GM18873 (cell line): ENCODE results near the gene GULP1.
"Not testable (repeated sequence)": the region's sequence is repeated elsewhere in the genome, so short reads cannot be mapped to it uniquely, and the experiment has no call there.

ENCODE experiments used
- ATAC-seq: cut with Tn5 transposase; IDR thresholded peaks from one replicate; pipeline ENCODE4 v1.9.1; 2021; ENCODE audit warnings: mild to moderate bottlenecking, moderate library complexity, moderate number of reproducible peaks; ENCODE audit not compliant: unreplicated experiment, low FRiP score

Gene GULP1

DNA sequence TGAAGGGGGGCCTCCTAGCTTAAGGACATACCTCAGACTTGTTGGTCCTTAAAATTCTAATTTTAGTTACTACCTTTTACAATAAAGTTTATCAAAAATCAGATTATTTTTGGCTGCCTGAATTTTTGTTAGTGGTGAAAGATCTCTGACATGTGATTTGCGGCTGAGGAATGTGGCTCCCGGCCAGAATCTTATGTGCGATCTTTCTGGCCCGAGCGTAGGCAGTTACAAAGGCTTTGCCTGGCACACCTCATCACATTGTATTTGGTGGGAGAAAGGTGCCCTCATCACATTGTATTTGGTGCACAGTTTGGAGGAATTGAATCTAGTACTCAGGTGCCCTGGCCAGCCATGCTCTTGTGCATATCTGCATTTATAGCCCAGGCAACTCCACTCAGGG, 289.1 kb downstream of the GULP1 start:
- ATAC-seq, result no peak

DNA sequence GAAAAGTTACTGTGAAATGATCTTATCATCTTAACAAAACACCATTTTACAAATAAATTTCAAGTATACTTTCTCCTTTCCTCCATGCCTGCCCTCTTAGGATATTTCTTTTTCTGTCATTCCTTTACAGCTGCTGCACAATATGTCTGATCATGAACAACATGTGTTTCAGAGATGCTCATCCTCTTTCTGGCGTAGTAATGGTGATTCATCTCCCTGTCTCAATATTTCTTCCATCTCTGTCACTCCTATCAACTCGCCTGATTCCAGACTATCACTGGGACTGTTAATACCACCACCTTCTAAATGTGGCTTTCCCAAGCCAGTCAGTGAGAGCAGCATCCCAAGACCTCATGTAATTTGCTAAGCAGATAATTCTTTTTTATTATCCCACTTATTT, 290.5 kb downstream of the GULP1 start:
- no peak for ATAC-seq

DNA sequence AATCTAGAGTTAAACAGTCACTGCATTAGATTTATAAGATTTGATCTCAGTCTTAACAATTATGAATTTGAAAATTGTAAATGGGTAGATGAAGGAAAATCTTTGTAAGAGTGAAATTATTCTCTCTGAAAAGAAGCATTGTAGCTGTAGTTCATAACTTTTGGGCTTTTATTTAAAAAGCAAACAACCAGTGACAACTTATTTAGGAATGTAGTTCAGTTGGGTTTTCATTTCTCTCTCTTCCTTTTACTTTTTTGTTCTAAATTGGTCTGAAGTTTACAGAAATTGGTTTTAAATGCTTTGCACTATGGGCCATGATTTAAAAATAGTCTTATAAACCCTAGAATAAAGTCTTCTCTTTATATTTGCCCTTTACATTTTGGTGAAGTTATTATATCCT, 296.6 kb downstream of the GULP1 start:
- no peak for ATAC-seq

DNA sequence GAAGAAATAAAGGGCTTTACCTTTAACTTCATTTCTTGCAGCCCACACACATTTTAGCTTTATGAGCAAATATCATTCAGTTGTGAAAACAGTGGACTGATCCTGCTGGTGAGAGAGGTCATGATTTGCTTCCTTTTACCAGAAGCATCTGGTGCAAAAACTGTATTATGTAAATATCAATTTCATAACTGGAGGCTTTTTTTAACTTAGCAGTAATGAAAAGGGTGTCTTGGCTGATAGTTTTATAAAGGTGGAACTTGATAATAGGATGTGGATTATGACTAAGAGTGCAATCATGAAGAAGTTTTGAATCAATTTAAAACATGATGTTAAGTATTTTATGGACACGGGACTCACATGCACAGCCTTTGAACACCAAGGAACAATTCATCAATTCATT, 304.4 kb downstream of the GULP1 start:
- ATAC-seq, result no peak

DNA sequence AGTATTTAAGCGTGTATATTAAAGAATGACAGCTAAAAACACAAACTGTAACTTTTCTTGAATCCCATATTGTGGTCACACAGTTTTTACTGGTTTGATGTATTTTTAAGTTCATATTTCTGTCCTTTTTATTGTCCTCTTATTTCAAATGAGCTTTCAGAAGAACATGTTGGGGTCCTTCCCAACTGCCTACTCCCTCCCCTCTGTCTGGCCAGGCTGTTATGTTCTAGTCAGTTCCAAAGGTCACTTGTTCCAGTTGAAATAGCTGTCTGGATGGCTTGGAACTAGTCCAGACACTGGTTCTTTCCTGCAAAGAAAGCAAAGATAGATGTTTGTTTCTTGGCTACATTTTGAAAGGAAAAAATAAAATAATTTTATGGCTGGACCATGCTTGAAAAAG, 306.9 kb downstream of the GULP1 start:
- ATAC-seq, result no peak

DNA sequence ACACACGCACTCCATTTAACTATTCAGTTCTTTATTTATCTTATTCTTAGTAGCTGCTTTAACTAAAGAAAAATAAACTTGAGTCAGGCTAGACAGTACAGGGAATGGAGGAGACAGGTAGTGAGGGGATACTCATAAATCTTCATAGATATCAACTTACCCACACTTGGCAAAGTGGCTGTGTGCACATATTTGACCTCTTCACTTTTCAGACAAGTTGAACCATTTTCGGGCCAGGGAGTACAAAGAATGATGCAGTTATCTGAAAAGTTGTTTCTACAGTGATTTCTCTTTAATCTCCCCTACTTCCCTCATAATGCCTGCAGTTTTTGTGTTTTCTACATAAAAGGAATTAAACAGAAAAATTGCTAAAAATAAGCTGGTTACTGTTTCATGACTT, 307.5 kb downstream of the GULP1 start:
- ATAC-seq, result no peak

DNA sequence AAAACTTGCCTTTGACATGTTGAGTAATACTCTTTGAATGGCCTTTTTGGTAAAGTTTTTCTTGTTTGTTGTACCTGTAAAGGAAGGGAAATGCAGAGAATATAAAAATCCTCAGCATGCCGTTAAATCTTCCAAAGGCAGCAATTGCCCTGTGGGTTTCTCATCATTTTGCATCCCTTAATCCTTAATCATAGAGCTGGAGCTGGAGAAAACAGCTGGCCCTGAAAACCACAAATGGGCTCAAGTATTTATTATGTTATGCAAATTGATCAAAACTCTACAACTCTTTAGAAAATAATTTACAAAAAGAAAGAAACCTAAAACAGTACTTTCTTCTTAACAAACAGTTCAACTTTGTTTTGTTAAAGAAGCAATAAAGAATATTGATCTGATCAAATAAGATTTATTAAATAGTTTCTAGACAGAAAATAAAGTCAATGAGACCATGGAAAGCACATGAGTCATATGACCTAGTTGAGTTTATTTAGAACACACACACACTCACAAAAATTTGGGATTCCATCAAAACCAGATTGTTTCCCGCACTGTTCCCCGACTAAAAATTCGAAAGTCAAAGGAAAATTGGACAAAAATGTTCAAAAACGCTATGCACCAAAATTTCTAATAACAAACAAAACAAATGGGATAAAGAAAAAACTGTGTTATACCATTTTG, 309.0 kb downstream of the GULP1 start:
- ATAC-seq, result no peak

DNA sequence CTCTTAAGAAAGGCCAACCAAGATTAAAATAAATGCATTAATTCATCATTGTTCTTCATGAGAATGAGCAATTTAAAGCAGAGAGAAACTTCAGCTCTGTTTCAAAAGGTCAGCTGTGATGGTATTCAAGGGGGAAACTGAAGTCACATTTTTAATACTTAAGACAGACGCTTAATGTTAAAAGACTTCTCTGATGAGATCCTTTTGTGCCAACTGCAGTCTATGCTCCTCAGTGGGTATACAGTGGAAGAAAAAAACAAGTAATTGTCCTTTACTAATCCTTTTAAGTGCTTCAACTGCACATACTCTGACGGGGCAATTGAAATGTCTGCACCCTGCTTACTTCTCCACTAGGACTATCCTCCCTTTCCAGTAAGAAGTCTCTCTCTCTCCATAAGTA, 309.7 kb downstream of the GULP1 start:
- no peak for ATAC-seq

DNA sequence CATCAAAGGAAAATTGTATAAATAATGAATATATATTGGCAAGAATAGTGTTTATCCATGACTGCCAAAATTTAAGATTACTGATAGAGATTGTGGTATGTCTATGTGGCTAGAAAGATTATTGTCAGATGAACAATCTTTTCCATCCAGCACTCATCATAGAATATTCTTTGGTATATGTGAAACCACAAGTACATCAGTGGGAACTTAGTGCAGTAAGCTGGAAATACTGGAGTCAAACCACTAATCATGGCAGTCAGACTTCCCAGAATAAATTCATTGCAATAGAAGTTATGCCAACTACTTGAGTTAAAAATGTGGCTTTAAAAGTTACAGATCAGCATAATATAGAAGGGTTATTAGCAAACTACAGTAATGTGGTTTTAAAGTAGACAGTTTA, 310.3 kb downstream of the GULP1 start:
- no peak for ATAC-seq

DNA sequence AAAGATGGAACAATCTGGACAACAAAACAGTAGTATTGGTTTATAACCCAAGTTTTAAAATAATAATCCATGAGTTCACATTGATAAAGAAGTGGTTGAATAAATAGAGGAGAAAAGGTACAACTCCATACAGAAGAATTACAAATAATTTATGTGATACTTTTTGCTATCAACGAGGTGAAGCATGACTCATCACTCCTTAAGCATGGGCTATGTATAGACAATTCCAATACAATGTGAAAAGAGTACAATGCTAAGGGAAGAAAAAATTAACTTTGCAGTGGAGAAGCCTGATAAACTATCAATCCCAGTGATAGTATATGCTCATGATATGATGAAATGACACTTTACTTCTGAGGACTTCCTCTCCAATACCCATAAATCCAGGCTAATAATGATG, 312.9 kb downstream of the GULP1 start:
- ATAC-seq, result no peak

DNA sequence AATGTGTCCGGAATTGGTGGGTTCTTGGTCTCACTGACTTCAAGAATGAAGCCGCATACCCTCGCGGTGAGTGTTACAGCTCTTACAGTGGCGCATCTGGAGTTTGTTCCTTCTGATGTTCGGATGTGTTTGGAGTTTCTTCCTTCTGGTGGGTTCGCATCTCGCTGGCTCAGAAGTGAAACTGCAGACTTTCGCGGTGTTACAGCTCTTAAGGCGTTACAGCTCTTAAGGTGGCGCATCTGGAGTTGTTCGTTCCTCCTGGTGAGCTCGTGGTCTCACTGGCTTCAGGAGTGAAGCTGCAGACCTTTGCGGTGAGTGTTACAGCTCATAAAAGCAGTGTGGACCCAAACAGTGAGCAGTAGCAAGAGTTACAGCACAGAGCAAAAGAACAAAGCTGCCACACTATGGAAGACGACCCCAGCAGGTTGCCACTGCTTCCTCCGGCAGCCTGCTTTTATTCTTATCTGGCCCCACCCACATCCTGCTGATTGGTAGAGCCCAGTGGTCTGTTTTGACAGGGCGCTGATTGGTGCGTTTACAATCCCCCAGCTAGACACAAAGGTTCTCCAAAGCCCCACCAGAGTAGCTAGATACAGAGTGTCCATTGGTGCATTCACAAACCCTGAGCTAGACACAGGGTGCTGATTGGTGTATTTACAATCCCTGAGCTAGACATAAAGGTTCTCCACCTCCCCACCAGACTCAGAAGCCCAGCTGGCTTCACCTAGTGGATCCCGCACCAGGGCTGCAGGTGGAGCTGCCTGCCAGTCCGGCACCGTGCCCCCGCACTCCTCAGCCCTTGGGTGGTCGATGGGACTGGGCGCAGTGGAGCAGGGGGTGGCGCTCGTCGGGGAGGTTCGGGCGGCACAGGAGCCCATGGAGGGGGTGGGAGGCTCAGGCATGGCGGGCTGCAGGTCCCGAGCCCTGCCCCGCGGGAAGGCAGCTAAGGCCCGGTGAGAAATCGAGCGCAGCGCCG, 314.2 kb downstream of the GULP1 start:
- not testable (repeated sequence) for ATAC-seq

DNA sequence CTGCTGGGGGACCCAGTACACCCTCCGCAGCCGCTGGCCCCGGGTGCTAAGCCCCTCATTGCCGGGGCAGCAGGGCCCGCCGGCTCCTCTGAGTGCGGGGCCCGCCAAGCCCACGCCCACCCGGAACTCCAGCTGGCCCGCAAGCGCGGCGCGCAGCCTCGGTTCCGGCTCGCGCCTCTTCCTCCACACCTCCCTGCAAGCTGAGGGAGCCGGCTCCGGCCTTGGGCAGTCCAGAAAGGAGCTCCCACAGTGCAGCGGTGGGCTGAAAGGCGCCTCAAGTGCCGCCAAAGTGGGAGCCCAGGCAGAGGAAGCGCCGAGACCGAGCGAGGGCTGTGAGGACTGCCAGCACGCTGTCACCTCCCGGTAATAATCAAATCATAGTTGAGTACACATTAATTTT, 314.9 kb downstream of the GULP1 start:
- ATAC-seq, result not testable (repeated sequence)

DNA sequence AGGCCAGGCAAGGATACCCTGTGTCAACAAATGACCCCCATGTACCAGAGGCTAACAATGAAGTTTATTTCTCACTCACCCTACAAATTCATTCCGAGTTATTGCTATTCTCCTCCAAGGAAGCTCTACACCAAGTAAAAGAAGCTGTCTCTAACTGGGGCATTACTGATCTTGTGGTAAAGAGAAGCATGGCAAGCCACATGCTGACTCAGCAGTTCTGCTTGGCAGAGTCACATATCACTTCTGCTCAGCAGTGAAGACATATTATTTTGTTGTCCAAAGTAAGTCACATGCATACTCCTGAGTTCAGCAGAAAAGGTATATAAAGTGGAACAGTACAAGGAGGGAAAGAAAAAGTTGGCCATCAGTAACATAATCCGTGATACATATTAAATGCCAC, 315.8 kb downstream of the GULP1 start:
- ATAC-seq, result no peak

DNA sequence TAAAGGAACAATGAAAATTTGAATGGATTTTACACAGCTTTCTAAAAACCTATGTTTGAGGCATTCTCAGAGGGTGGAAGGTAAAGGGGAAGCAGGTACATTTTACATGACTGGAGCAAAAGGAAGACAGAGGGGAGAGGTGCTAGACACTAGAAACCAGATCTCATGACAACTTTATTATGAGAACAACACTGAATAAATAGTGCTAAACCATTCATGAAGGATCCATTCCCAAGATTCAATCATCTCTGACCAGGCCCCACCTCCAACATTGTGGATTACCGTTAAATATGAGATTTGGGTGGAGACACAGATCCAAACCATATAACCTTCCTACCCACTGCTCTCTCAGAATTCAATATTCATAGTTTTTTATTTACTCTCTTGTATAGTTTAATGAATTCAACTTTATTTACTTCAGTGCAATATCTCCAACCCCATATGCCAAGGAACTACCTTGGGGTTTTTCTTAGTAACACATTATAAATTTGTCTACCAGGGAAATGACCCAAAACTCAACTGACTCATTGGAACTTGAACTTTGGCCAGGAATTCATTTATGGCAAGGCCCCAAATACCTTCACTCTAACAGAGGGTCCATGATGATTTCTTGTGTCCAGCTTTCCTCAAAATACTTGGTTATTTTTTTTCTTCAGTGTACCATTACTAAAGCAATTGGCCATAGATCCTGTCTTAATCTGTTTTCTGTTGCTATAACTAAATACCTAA, 317.8 kb downstream of the GULP1 start:
- no peak for ATAC-seq

DNA sequence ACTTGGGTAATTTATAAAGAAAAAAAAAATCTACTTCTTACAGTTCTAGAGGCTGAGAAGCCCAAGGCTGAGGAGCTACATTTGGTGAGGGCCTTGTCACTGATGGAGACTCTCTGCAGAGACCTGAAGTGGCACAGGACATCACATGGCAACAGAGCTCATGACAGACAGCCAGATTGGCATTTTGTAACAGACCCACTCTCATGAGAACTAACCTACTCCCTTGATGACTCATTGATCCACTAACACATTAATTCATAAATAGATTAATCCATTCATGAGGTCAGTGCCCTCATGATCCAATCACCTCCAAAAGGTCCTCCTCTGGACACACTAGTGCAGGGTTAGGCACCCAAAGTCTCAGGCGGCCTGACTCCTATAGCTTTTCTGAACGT, 318.4 kb downstream of the GULP1 start:
- ATAC-seq, result no peak

DNA sequence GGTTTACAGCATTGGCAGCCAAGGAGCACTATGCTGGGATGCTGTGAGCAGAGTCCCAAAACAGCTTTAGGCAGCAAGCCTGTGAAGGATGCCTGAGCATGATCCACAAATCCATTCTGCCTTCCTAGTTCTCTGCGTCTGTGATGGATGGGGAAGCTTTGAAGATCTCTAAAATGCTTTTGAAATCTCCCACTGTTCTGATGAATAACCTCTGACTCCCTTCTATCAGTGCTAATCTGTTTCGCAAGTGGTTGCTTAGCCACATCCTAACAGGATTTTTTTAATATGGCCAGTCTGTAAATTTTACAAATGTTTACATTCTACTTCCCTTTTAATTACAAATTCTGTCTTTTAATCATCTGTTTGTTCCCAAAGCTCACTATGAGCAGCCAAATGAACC, 319.2 kb downstream of the GULP1 start:
- no peak for ATAC-seq

DNA sequence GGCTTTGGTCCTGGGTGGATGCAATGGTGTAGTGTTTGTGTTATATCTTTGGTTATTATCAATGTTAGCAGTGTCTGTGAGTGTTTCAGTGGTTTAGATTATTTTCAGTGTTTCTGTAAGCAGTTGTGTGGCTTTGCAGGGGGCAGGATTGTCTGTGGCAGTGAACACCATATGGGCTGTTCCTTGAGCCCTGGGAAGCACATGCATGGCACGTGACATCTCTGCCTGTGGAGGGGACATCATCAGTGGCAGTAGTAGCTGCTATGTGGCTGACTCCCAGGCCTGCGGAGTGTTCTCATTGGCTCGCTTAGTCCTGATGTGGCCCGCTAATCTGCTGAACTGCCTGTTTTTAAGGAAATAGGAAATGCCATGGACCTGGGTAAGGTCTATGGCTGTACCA, 327.5 kb downstream of the GULP1 start:
- no peak for ATAC-seq

DNA sequence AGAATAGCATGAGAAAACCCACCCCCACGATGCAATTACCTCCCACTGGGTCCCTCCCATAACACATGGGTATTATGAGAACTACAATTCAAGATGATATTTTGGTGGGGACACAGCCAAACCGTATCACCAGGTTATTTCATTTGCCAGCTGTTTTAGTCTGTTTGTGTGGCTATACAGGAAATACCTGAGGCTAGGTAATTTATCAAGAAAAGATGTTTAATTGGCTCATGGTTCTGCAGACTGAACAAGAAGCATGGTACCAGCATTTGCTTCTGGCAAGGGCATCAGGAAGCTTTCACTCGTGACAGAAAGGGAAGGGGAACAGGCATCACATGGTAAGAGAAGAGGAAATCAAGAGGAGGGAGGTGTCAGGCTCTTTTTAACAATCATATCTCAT, 329.2 kb downstream of the GULP1 start:
- no peak for ATAC-seq

DNA sequence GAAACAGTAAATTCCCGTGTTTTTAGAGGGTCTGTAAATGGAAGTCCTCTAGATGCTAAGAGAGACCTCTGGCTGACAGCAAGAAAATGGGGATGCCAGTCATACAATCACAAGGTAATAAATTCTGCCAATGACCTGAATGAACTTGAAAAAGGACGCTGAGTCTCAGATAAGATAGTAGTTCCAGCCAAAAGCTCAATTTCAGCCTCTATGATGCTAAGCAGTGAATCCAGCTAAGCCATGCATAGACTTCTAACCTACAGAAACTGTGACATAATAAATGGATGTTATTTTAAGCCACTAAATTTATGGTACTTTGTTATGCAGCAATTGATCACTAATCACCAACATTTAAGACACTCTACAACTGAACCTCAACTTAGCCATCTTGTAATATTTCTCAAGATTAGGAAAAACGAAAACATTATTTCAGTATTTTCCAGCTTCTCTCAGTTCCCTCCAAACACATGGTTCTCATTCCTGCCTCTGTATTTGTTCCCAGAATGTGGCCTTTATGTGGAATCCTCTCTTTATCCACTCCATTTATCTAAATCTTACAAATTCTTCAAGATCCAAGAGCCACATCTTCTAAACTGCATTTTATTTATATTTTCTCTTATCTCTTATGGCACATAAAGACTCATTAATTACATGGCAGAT, 331.1 kb downstream of the GULP1 start:
- ATAC-seq, result no peak

DNA sequence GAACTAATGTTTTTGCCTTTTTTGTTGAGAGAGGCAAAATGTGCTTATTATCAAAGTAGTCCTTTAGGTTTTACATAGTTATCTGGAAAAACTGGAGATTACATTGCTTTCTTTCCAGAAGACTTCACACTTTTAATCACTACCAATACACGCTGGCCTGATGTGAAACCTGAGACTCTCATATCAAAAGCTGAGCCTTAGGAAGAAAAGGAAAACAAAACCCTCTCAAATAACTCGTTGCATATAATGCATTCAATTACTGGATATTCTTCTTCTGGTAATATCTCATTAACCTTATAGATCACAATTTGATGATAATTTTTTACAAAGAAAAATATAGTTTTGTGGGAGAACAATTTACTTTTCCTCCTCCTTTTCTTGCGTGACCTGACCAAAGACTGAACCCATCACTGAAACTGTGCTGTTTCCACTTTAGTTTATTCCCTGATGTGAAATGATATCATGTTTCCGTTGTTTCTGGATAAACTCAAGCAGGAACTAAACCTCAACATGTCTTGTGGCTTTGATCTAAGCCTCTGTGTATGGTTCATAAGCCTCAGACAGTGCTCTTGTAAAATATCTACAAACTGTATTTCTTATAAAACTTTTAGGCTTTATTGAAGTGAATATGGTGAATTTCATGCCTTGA, 332.4 kb downstream of the GULP1 start:
- no peak for ATAC-seq
